SKM-1 treated with dmso at 0.1 percent for 144 hours (cell line): ENCODE data around the gene RAP1GAP2.

Source experiments
- DNase-seq: peaks from one replicate; lab custom pipeline; 2025; ENCODE audit not compliant: unreplicated experiment; lab: John Stamatoyannopoulos, UW

RAP1GAP2 gene

DNA sequence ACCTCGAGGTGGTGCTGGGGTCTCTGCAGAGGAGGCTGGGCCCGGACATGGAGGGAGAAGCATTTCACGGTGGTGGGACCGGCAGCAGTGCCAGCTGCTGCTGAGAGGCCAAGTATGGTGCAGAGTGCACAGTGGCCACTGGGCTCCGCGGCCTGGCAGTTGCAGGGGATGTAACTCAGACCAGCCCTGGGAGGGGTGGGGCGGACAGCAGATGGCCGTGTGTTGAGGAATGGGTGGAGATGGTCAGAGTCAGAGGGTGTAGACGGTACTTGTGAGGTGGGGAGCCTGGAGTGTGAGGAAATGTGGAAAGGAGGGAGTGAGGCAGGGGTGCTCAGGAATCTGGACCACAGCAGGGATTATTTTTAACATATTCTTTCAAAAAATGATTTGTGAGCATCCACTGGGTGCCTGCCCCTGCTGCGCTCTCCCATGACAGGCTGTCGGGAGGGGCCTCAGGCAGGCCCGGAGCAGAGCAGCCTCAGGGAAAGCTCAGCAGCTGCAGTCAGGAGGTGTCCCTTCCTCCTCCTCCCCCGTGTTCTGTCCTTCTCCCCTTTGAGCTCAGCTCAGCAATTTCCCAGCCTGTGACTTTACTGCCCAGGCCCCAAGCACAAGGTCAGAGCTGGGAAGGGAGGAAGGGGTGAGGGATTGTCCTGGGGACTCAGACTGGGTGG is 113.1 kb downstream of the RAP1GAP2 start:
- no peak for DNase-seq

DNA sequence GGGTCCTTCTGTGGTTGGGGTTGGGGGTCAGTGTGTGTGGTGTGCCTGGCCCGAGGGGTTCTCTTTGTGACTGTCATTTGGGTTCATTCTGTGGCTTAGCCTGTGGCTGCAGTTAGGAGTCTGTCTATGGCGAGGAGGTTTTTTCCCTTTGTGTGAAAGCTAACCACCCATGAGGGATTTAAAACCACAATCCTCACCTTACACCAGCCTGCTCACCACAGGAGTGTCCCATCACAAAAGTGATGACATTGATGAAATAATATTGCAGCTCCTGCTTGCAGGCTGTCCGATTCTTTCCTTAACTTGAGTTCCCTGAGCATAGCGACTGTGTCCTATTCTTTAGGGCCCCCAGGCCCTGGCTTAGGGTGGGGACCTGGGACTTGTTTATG is 113.6 kb downstream of the RAP1GAP2 start:
- DNase-seq: no peak

GRCh38 chr17:2911035-2911754 is 115.0 kb downstream of the RAP1GAP2 start:
- DNase-seq: no peak

GRCh38 chr17:2911755-2912111 is 115.5 kb downstream of the RAP1GAP2 start:
- no peak for DNase-seq

DNA sequence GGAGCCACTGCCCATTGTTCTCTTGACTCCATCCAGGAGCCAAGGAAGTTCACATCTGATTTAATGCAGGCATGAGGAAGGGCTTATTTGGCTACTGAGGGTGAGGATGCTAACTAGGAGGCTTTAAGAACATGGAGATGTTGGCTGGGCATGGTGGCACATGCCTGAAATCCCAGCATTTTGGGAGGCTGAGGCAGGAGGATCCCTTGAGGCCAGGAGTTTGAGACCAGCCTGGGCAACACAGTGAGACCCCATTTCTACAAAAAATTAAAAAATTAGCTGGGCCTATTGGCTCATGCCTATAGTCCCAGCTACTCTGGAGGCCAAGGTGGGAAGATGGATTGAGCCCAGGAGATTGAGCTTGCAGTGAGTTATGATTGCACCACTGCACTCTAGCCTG is 116.5 kb downstream of the RAP1GAP2 start:
- DNase-seq: no peak

DNA sequence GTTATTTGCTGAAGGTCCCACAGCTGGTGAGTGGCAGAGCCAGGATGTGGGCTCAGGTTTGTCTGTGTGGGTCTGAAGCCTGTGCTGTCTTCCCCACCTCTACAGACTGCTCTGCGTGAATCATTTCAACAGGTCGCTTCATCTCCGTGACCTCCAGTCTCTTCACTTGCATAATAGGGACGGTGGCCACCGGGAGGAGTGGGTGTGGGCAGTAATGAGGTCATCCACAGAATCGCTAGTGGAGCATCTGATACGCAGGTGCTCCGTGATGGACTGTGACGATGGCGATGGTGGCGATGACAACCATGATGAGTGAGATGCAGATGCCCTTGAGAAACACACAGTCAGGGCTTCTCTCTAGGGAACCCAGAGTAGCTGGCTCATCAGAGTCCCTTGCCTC is 120.2 kb downstream of the RAP1GAP2 start:
- DNase-seq: no peak

- DNase-seq: no peak
Observed at GRCh38 chr17:2921443-2921842, 125.2 kb downstream of the RAP1GAP2 start.

GRCh38 chr17:2924211-2924610 is 128.0 kb downstream of the RAP1GAP2 start:
- no peak for DNase-seq

- DNase-seq: peak; percentile 16
Observed at GRCh38 chr17:2925011-2925410, 128.8 kb downstream of the RAP1GAP2 start.

DNA sequence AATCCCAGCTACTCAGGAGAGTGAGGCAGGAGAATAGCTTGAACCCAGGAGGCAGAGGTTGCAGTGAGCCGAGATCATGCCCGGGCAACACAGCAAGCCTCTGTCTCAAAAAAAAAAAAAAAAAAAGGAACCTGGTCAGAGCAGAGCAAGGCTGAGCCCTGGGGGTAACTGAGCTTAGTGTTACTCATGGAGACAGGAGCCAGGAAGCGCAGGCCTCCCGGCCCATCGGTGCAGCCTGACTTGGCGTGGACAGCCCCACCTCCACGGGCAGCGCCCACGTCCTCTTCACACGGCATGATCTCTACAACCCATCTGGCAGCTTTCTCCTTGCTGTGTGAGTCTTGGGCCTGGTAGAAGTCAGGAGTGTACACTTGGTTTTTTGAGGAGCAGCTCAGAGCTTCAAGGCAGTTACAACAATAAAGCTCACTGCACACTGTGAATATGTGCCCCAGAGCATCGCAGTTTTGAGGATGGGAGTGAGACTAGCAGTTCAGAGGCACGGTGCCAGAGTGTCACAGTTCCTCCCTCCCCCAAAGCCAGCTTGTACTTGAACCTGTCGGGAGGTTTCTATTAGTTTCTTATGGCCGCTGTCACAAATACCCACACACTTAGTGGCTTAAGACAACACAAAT is 129.9 kb downstream of the RAP1GAP2 start:
- peak; percentile 31 for DNase-seq

- DNase-seq: no peak
Observed at GRCh38 chr17:2928294-2928890, 132.2 kb downstream of the RAP1GAP2 start.

- no peak for DNase-seq
Observed at GRCh38 chr17:2929881-2930533, 133.8 kb downstream of the RAP1GAP2 start.

GRCh38 chr17:2931876-2932275 is 135.6 kb downstream of the RAP1GAP2 start:
- no peak for DNase-seq

GRCh38 chr17:2932946-2933345 is 136.7 kb downstream of the RAP1GAP2 start:
- DNase-seq: no peak

DNA sequence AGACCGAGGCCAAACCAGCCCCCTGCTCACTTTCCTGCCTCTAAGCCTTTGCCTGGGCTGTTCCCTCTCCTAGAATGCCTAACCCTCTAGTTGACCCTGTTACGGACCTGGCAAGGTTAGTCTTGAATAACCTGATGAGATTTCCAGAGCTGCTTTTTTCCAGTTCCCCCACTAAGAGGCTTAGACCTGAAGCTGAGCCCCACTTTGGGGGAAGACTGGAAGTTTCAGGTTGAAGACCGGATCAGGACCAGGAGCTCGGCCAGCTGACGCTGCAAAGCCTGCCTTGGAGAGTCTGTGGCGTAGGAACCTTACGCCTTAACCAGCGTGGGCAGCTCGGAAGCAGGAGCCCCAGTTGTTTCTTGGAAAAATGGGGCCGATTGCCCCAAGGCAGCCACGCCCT is 137.4 kb downstream of the RAP1GAP2 start:
- no peak for DNase-seq

GRCh38 chr17:2935632-2936031 is 139.4 kb downstream of the RAP1GAP2 start:
- no peak for DNase-seq

GRCh38 chr17:2936351-2936750 is 140.1 kb downstream of the RAP1GAP2 start:
- no peak for DNase-seq

DNA sequence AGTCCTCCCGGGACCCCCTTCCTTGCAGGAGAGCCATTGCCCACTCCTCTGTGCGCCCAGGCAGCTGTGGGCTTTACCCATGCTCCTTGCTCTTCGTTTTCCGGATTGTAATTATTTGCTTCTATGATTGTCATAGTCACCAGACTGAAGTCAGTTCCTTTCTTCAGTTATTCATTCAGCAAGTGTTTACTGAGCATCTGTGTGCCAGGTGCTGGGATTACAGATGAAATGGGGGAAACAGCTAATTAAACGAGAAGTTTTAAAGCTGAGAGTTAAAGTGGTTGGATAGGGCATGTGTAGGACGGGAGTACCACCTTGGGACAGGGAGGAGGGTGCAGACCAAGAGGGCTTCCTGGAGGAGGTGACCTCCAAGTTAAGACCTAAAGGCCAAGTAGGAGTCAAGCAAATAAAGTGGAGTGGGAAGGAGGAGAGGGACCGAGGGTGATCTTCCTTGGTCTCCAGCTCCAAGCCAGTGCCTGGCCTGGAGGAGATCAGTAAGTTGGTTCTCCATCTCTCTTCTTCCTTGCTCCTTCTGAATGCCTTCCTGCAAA is 140.6 kb downstream of the RAP1GAP2 start:
- DNase-seq: no peak

DNA sequence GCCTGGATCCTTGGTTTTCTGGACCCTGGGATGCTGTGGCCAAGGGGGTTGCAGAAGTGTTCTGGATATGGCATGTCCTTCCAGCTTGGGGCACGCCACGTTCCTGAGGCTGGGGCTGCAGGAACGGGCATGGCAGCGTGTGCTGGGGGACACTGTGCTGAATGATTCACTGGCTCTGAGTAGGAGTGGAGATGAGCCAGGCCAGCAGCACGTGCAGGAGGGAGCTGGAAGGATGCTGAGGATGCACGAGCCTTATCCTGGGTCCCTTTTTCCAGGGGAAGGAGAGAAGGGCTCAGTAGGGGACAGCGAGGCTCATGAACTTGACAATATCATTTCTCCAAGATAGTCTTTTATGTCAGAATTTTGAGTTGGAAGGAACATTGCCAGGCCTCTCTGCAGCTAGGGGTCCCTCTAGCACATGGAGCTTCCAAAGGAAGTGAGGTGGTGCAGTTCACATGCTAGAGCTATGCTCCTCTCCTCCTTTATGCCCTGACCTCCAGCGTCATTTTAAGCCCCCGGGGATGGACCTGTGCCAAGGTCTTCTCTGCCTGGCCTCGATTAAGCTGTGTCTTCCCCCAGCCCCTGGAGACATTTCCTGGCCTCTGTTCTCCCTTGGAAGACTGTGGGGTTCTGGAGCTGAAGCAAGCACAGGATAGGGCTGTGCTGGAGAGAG is 141.2 kb downstream of the RAP1GAP2 start:
- no peak for DNase-seq

DNA sequence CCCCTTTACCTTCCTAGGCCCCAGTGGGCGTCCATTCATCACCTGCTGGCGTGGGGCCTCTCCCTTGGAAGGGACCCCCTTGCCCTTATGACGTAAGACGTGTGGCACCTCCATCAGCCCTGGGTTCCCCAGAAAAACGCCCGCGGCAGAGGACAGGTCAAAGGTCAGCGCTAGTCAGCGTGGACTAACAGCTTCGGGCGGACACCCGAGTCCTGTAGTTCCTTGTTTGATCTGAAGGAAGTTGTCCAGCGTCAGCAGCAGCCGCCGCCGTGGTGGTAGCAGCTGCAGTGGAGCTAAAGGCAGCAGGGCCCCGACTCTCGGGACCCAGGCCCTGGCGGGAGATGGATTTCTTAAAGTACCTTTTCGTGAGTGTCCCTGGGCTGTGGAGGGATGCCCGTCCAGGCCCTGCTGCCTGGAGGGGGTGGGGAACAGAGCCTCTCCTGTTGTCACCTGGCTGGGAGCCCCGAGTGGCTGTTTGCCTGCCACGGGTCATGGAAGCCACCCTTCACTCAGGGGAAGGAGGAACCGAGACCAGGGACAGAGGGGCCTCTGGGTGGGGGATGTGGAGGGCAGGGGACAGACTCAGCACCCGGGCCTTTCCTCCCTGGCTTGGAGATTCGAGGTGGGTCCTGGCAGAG is 143.6 kb downstream of the RAP1GAP2 start:
- no peak for DNase-seq
